HG03135 (cell line): ENCODE results near the gene MAN1A1.

Source experiments
- ATAC-seq: cut with Tn5 transposase; IDR thresholded peaks from one replicate; pipeline ENCODE4 v1.9.1; 2021; ENCODE audit warnings: mild to moderate bottlenecking, moderate library complexity; ENCODE audit not compliant: unreplicated experiment

MAN1A1 gene

GRCh38 chr6:119205911-119206618, 143.5 kb downstream of the MAN1A1 start:
- peak; percentile 82 for ATAC-seq

- no peak for ATAC-seq
Observed at GRCh38 chr6:119204719-119205118, 144.8 kb downstream of the MAN1A1 start.

- ATAC-seq, result no peak
Observed at GRCh38 chr6:119201480-119201879, 148.1 kb downstream of the MAN1A1 start.

GRCh38 chr6:119200512-119201175, 148.9 kb downstream of the MAN1A1 start:
- ATAC-seq, result no peak

- no peak for ATAC-seq
Observed at GRCh38 chr6:119197271-119197670, 152.3 kb downstream of the MAN1A1 start.

- ATAC-seq, result no peak
Observed at GRCh38 chr6:119196715-119197114, 152.8 kb downstream of the MAN1A1 start.

GRCh38 chr6:119195848-119196247, 153.7 kb downstream of the MAN1A1 start:
- no peak for ATAC-seq

GRCh38 chr6:119195204-119195603, 154.4 kb downstream of the MAN1A1 start:
- no peak for ATAC-seq

GRCh38 chr6:119193707-119194106, 155.9 kb downstream of the MAN1A1 start:
- ATAC-seq, result no peak

- ATAC-seq, result no peak
Observed at GRCh38 chr6:119192200-119192599, 157.4 kb downstream of the MAN1A1 start.

- no peak for ATAC-seq
Observed at GRCh38 chr6:119190176-119190575, 159.4 kb downstream of the MAN1A1 start.

- no peak for ATAC-seq
Observed at GRCh38 chr6:119189498-119189897, 160.1 kb downstream of the MAN1A1 start.

- no peak for ATAC-seq
Observed at GRCh38 chr6:119187596-119187995, 162.0 kb downstream of the MAN1A1 start.

- no peak for ATAC-seq
Observed at GRCh38 chr6:119186490-119186889, 163.1 kb downstream of the MAN1A1 start.

- no peak for ATAC-seq
Observed at GRCh38 chr6:119184008-119184648, 165.4 kb downstream of the MAN1A1 start.

- ATAC-seq, result no peak
Observed at GRCh38 chr6:119183457-119183856, 166.1 kb downstream of the MAN1A1 start.

GRCh38 chr6:119182875-119183274, 166.7 kb downstream of the MAN1A1 start:
- ATAC-seq, result no peak

GRCh38 chr6:119182216-119182803, 167.3 kb downstream of the MAN1A1 start:
- no peak for ATAC-seq

GRCh38 chr6:119181046-119181445, 168.5 kb downstream of the MAN1A1 start:
- ATAC-seq, result no peak

GRCh38 chr6:119179842-119180241, 169.7 kb downstream of the MAN1A1 start:
- ATAC-seq, result no peak

GRCh38 chr6:119179062-119179461, 170.5 kb downstream of the MAN1A1 start:
- ATAC-seq, result no peak

- ATAC-seq, result no peak
Observed at GRCh38 chr6:119176445-119176844, 173.1 kb downstream of the MAN1A1 start.
